Endodermal cell (in vitro differentiated cells): Measurements from ENCODE around the gene ORAI2. TPM values are rescaled to one million over a fixed set of nuclear protein-coding genes. Genes with fewer than 3 reads are reported as not detected.

Experiments
- DNase-seq: peaks from one replicate; pipeline ENCODE4 v3.0.0-alpha.2; 2017
- H3K27ac ChIP-seq: 2 replicates; pipeline ENCODE4 v1.5.1; 2013; ENCODE audit warnings: mild to moderate bottlenecking, low read depth, low read length, moderate library complexity
- H3K27me3 ChIP-seq: 2 replicates; pipeline ENCODE4 v1.6.1; 2013; ENCODE audit warnings: mild to moderate bottlenecking, low read length, moderate library complexity; ENCODE audit not compliant: insufficient read depth, control insufficient read depth, poor library complexity, severe bottlenecking
- H3K36me3 ChIP-seq: 2 replicates; pipeline ENCODE4 v1.7.0; 2013; ENCODE audit warnings: mild to moderate bottlenecking, low read length, moderate library complexity; ENCODE audit not compliant: control insufficient read depth, insufficient read depth
- H3K4me1 ChIP-seq: one replicate; pipeline ENCODE4 v1.7.0; 2013; ENCODE audit warnings: low read length; ENCODE audit not compliant: control insufficient read depth, insufficient read depth
- H3K4me3 ChIP-seq: 2 replicates; pipeline ENCODE4 v1.5.1; 2013; ENCODE audit warnings: mild to moderate bottlenecking, low read length, moderate library complexity
- H3K9ac ChIP-seq: 2 replicates; pipeline ENCODE4 v1.6.1; 2013; ENCODE audit warnings: mild to moderate bottlenecking, low read length, moderate library complexity; ENCODE audit not compliant: poor library complexity, severe bottlenecking; ENCODE audit errors: extremely low read depth
- H3K9me3 ChIP-seq: 2 replicates; pipeline ENCODE4 v1.6.1; 2013; ENCODE audit warnings: mild to moderate bottlenecking, low read length, moderate library complexity; ENCODE audit not compliant: control insufficient read depth
- H3K27ac Mint-ChIP-seq: 2 replicates; pipeline ENCODE4 v1.8.0; 2020; ENCODE audit warnings: mixed read lengths
- H3K27me3 Mint-ChIP-seq: 2 replicates; pipeline ENCODE4 v1.8.0; 2021; ENCODE audit warnings: mild to moderate bottlenecking, mixed read lengths; ENCODE audit not compliant: insufficient read depth
- H3K36me3 Mint-ChIP-seq: 2 replicates; pipeline ENCODE4 v1.8.0; 2020; ENCODE audit warnings: low read depth, mixed read lengths
- H3K4me1 Mint-ChIP-seq: 2 replicates; pipeline ENCODE4 v1.8.0; 2020; ENCODE audit warnings: mixed read lengths
- H3K4me3 Mint-ChIP-seq: 2 replicates; pipeline ENCODE4 v1.8.0; 2020; ENCODE audit warnings: mild to moderate bottlenecking, moderate library complexity, mixed read lengths
- H3K9me3 Mint-ChIP-seq: 2 replicates; pipeline ENCODE4 v1.8.0; 2020; ENCODE audit warnings: mild to moderate bottlenecking, mixed read lengths
- WGBS, 2 experiments: methylation state at CpG; one replicate each; pipeline versions ENCODE4 v1.1.5 to v1.1.7; 2013; ENCODE audit warnings: missing lambda C conversion rate in 2 of 2, mixed read lengths in 1 of 2; ENCODE audit not compliant: insufficient coverage in 1 of 2, insufficient read length in 1 of 2; 5-methylcytosine and 5-hydroxymethylcytosine counted together
- total RNA-seq, 2 donors: library from RNA; stranded (reverse); fragmentation: NEBNext Ultra II Directional in 1 of 2; extraction: Animal tissue kit (Norgen Biotek cat#: 25700) in 1 of 2; gene quantifications; 2 replicates in 1 of 2; 3 replicates in 1 of 2; pipeline ENCODE4 v1.2.1, GENCODE V29; 2021
- TF ChIP-seq, protein P1 (sequence below): fragments of 200-600 bp; sonication (generic); conservative IDR thresholded peaks from 2 replicates; pipeline ENCODE4 v1.5.0; 2021; ENCODE audit warnings: antibody characterized with exemption, mild to moderate bottlenecking

ORAI2 gene
- total RNA-seq, 2 donors from 2014 or later: 24.3 to 26.1 TPM

DNA sequence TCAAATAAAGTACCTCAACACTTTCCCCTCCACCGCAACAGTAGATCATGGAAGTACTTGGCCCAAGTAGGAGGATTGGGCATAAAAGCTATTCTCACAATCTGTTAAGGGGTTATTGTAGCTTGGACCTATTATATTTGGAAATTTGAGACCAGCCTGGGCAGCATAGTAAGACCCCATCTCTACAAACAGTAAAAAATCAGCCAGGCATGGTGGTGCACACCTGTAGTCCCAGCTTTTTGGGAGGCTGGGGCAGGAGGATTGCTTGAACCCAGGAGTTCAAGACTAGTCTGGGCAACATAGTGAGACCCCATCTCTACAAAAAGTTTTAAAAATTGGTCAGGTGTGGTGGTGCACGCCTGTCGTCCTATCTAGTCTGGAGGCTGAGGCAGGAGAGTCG is 24.0 kb upstream of the ORAI2 start:
- no peak overlapping the region for H3K27ac ChIP-seq
- Mint-ChIP-seq H3K27ac (no peak overlapping the region), H3K36me3 (peaks cover 92% of the 10 kb centered on the region), H3K4me1 (no peaks in the 10 kb centered on the region), H3K9me3 (peaks cover 22% of the 10 kb centered on the region), H3K27me3 (no peaks in the 10 kb centered on the region), H3K4me3 (no peak overlapping the region)
- H3K4me3 ChIP-seq: no peak overlapping the region
- peaks cover 26% of the 10 kb centered on the region for H3K9me3 ChIP-seq
- H3K36me3 ChIP-seq: peaks cover 98% of the 10 kb centered on the region
- H3K4me1 ChIP-seq: no peaks in the 10 kb centered on the region
- no peak overlapping the region for H3K9ac ChIP-seq
- WGBS, 2 experiments: 96 to 97% methylated on average over 3 to 4 of the region's 4 CpGs
- DNase-seq: no peak
- no peaks in the 10 kb centered on the region for H3K27me3 ChIP-seq
- TF ChIP-seq, protein P1, sequence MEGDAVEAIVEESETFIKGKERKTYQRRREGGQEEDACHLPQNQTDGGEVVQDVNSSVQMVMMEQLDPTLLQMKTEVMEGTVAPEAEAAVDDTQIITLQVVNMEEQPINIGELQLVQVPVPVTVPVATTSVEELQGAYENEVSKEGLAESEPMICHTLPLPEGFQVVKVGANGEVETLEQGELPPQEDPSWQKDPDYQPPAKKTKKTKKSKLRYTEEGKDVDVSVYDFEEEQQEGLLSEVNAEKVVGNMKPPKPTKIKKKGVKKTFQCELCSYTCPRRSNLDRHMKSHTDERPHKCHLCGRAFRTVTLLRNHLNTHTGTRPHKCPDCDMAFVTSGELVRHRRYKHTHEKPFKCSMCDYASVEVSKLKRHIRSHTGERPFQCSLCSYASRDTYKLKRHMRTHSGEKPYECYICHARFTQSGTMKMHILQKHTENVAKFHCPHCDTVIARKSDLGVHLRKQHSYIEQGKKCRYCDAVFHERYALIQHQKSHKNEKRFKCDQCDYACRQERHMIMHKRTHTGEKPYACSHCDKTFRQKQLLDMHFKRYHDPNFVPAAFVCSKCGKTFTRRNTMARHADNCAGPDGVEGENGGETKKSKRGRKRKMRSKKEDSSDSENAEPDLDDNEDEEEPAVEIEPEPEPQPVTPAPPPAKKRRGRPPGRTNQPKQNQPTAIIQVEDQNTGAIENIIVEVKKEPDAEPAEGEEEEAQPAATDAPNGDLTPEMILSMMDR: no peak

DNA sequence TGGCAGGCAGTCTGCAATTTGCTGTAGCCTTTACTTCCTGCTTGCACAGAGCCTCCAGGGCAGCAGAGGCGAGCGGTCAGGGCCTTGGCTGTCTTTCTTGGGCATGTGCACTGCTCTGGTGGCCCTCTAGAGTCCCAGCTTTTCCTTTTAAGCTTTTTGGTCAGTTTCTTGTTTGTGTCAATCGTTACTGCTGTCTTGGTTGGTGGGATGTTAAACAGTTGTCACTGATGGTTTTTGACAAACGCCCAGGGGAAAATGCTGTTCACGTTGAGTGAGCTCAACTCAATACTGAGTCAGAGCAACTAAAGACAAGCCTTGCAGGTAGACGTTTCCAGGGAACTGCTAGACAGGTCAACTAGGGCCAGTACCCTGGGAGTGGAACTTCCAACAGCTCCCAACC is 23.3 kb upstream of the ORAI2 start:
- Mint-ChIP-seq H3K9me3 (peaks cover 22% of the 10 kb centered on the region), H3K4me1 (no peaks in the 10 kb centered on the region), H3K4me3 (no peak overlapping the region), H3K27me3 (no peaks in the 10 kb centered on the region), H3K36me3 (peaks cover 94% of the 10 kb centered on the region), H3K27ac (no peak overlapping the region)
- H3K9me3 ChIP-seq: peaks cover 26% of the 10 kb centered on the region
- no peak for DNase-seq
- H3K9ac ChIP-seq: no peak overlapping the region
- H3K4me3 ChIP-seq: no peak overlapping the region
- TF ChIP-seq, protein P1: no peak
- 77 to 80% methylated on average over 6 of the region's 6 CpGs for WGBS, 2 experiments
- no peak overlapping the region for H3K27ac ChIP-seq
- peaks cover 97% of the 10 kb centered on the region for H3K36me3 ChIP-seq
- no peaks in the 10 kb centered on the region for H3K4me1 ChIP-seq
- H3K27me3 ChIP-seq: no peaks in the 10 kb centered on the region

DNA sequence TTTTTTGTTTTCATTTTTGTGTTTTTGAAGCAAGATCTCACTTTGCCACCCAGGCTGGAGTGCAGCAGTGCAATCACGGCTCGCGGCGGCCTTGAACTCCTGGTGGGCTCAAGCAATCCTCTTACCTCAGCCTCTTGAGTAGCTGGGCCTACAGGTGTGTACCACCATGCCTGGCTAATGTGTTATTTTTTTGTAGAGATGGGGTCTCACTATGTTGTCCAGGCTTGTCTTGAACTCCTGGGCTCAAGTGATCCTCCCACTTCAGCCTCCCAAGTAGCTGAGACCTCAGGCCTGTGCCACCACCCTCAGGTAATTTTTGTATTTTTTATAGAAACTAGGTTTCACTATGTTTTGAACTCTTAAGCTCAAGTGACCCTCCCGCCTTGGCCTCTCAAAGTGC is 22.5 kb upstream of the ORAI2 start:
- H3K4me1 ChIP-seq: no peaks in the 10 kb centered on the region
- peaks cover 26% of the 10 kb centered on the region for H3K9me3 ChIP-seq
- no peaks in the 10 kb centered on the region for H3K27me3 ChIP-seq
- Mint-ChIP-seq H3K4me1 (no peaks in the 10 kb centered on the region), H3K27me3 (no peaks in the 10 kb centered on the region), H3K36me3 (peaks cover 94% of the 10 kb centered on the region), H3K9me3 (peaks cover 22% of the 10 kb centered on the region), H3K4me3 (no peak overlapping the region), H3K27ac (no peak overlapping the region)
- no peak overlapping the region for H3K27ac ChIP-seq
- 97 to 100% methylated on average over 1 to 5 of the region's 5 CpGs for WGBS, 2 experiments
- no peak overlapping the region for H3K4me3 ChIP-seq
- H3K9ac ChIP-seq: no peak overlapping the region
- DNase-seq: no peak
- H3K36me3 ChIP-seq: peaks cover 97% of the 10 kb centered on the region
- TF ChIP-seq, protein P1: no peak
